DND-41 (cell line): Measurements from ENCODE around the gene XIRP2.

Experiments
- ATAC-seq: fragments of 200-7000 bp; cut with Tn5 transposase; 3 replicates; pipeline ENCODE4 v1.9.1; 2021; ENCODE audit warnings: low read depth; ENCODE audit not compliant: insufficient read depth
- DNase-seq: peaks from one replicate; pipeline ENCODE4 v3.0.0-alpha.2; 2020
- H2AFZ ChIP-seq: 2 replicates; pipeline ENCODE4 v1.6.0; 2012; ENCODE audit warnings: low read depth, low read length
- H3K27ac ChIP-seq: 2 replicates; pipeline ENCODE4 v1.5.1; 2012; ENCODE audit warnings: low read length, inconsistent platforms
- H3K27me3 ChIP-seq: fragments of 200-600 bp; sonication (generic); 2 replicates; pipeline ENCODE4 v1.6.0; 2012; ENCODE audit warnings: low read length, mild to moderate bottlenecking, inconsistent platforms; ENCODE audit not compliant: insufficient read depth, poor library complexity
- H3K36me3 ChIP-seq: 2 replicates; pipeline ENCODE4 v1.5.1; 2012; ENCODE audit warnings: low read length, inconsistent platforms; ENCODE audit not compliant: insufficient read depth
- H3K4me1 ChIP-seq: 2 replicates; pipeline ENCODE4 v1.5.1; 2012; ENCODE audit warnings: mild to moderate bottlenecking, low read length; ENCODE audit not compliant: insufficient read depth
- H3K4me2 ChIP-seq: 2 replicates; pipeline ENCODE4 v1.6.0; 2012; ENCODE audit warnings: mild to moderate bottlenecking, moderate library complexity, low read length, inconsistent platforms; ENCODE audit not compliant: insufficient read depth
- H3K4me3 ChIP-seq, 2 experiments: fragments of 200-600 bp in 1 of 2; shearing (Covaris generic) in 1 of 2; 2 replicates each; pipeline ENCODE4 v1.5.1; 2012 to 2016; ENCODE audit warnings: inconsistent platforms in 2 of 2, low read length in 2 of 2, mild to moderate bottlenecking in 2 of 2, low read depth in 1 of 2, moderate library complexity in 1 of 2
- H3K79me2 ChIP-seq: 2 replicates; pipeline ENCODE4 v1.6.0; 2012; ENCODE audit warnings: low read length, inconsistent platforms; ENCODE audit not compliant: insufficient read depth
- H3K9ac ChIP-seq: 2 replicates; pipeline ENCODE4 v1.6.0; 2012; ENCODE audit warnings: low read depth, mild to moderate bottlenecking, inconsistent platforms, low read length, moderate library complexity
- H3K9me3 ChIP-seq: 2 replicates; pipeline ENCODE4 v1.5.1; 2012; ENCODE audit warnings: low read length, moderate library complexity, mild to moderate bottlenecking, inconsistent platforms; ENCODE audit not compliant: insufficient read depth, severe bottlenecking
- H4K20me1 ChIP-seq: 2 replicates; pipeline ENCODE4 v1.6.0; 2012; ENCODE audit warnings: low read length; ENCODE audit not compliant: insufficient read depth
- CTCF ChIP-seq: IDR thresholded peaks from 2 replicates; pipeline ENCODE4 v1.5.1; 2012; ENCODE audit warnings: borderline replicate concordance, low read length, moderate library complexity, mild to moderate bottlenecking; ENCODE audit not compliant: poor library complexity, severe bottlenecking; ENCODE audit errors: extremely low read depth
- EZH2 ChIP-seq: IDR thresholded peaks from 3 replicates; pipeline ENCODE4 v1.6.1; 2012; ENCODE audit warnings: borderline replicate concordance, low read depth, mild to moderate bottlenecking, moderate library complexity, low read length, inconsistent platforms; ENCODE audit not compliant: severe bottlenecking

The XIRP2 gene

GRCh38 chr2:167187978-167188967, 300.0 kb downstream of the XIRP2 start:
- ATAC-seq (no peak), DNase-seq (no peak)
- Histone ChIP-seq H3K4me2 (no peak overlapping the region), H3K27me3 (no peaks in the 10 kb centered on the region), H3K36me3 (no peaks in the 10 kb centered on the region), H3K9me3 (no peaks in the 10 kb centered on the region), H2AFZ (no peak overlapping the region), H3K9ac (no peak overlapping the region), H3K79me2 (no peaks in the 10 kb centered on the region), H3K4me1 (no peaks in the 10 kb centered on the region), H3K27ac (no peak overlapping the region), H3K4me3 (no peak overlapping the region), H4K20me1 (no peaks in the 10 kb centered on the region)
- TF ChIP-seq CTCF (no peak), EZH2 (no peak)

DNA sequence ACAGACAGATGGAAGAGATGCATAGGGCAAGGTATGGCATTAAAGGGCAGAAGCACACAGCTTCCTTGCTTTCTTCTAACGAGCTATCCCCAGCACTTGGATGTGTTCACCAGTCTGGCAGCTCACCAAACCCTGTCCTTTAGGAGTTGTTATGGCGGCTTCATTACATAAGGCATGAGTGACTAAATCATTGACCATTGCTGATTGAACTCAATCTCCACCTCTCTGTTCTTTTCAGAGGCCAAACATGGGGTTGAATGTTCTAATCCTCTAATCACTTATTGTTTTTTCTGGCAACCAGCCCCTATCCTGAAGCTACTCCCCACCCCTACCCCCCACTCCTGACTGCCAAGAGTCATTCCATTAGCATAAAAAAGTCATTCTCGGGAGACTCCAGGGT, 301.8 kb downstream of the XIRP2 start:
- H3K4me3 ChIP-seq, result no peak overlapping the region
- no peaks in the 10 kb centered on the region for H3K27me3 ChIP-seq
- no peak overlapping the region for H3K9ac ChIP-seq
- ATAC-seq (no peak), DNase-seq (no peak)
- H3K4me1 ChIP-seq, result no peaks in the 10 kb centered on the region
- no peak overlapping the region for H2AFZ ChIP-seq
- no peaks in the 10 kb centered on the region for H3K9me3 ChIP-seq
- H4K20me1 ChIP-seq, result no peaks in the 10 kb centered on the region
- no peak overlapping the region for H3K4me2 ChIP-seq
- no peak overlapping the region for H3K27ac ChIP-seq
- TF ChIP-seq CTCF, result no peak
- no peak for TF ChIP-seq EZH2
- no peaks in the 10 kb centered on the region for H3K36me3 ChIP-seq
- no peaks in the 10 kb centered on the region for H3K79me2 ChIP-seq

DNA sequence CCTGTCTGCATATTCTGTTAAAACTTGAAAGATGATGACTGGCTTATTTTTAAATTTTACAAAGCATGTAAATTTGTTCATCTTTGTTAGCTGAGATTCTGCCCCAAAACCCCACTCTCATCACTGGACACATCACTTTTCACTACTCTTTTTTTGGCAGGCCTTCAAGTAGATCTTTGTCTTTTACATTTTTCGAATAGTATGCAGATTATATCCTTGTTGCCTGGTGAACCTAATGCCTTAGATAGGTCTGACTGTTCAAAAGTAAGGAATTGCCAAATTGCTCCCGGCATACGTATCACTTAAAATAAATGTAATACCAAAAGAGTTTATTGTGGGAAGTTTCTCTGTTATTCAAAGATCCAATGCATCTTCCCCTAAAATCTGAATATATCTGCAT, 303.3 kb downstream of the XIRP2 start:
- Histone ChIP-seq H3K4me3 (no peak overlapping the region), H4K20me1 (no peaks in the 10 kb centered on the region), H3K79me2 (no peaks in the 10 kb centered on the region), H2AFZ (no peak overlapping the region), H3K9me3 (no peaks in the 10 kb centered on the region), H3K4me2 (no peak overlapping the region), H3K27ac (no peak overlapping the region), H3K27me3 (no peaks in the 10 kb centered on the region), H3K9ac (no peak overlapping the region), H3K36me3 (no peaks in the 10 kb centered on the region), H3K4me1 (no peaks in the 10 kb centered on the region)
- ATAC-seq, result no peak
- DNase-seq, result no peak
- TF ChIP-seq EZH2 (no peak), CTCF (no peak)
